Endothelial cell of umbilical vein (primary cell): ENCODE data around the gene CBLIF.

Experiments used
- CTCF ChIP-seq, 2 donors: IDR thresholded peaks; 1 replicate in 1 of 2; 2 replicates in 1 of 2; pipeline ENCODE4 v1.5.1; 2011; ENCODE audit warnings: low read length in 2 of 2, mild to moderate bottlenecking in 2 of 2, moderate library complexity in 2 of 2, control low read depth in 1 of 2, inconsistent platforms in 1 of 2, low read depth in 1 of 2; ENCODE audit not compliant: insufficient read depth in 1 of 2; ENCODE audit errors: extremely low read depth in 1 of 2
- EZH2 ChIP-seq: IDR thresholded peaks from 2 replicates; pipeline ENCODE4 v1.6.1; 2012; ENCODE audit warnings: borderline replicate concordance, low read depth, mild to moderate bottlenecking, moderate library complexity, low read length, inconsistent platforms; ENCODE audit not compliant: severe bottlenecking
- POLR2AphosphoS5 ChIP-seq: IDR thresholded peaks from 2 replicates; pipeline ENCODE4 v1.6.1; 2012; ENCODE audit warnings: low read depth, mild to moderate bottlenecking, control low read depth, low read length, moderate library complexity; ENCODE audit not compliant: insufficient read depth

DNA sequence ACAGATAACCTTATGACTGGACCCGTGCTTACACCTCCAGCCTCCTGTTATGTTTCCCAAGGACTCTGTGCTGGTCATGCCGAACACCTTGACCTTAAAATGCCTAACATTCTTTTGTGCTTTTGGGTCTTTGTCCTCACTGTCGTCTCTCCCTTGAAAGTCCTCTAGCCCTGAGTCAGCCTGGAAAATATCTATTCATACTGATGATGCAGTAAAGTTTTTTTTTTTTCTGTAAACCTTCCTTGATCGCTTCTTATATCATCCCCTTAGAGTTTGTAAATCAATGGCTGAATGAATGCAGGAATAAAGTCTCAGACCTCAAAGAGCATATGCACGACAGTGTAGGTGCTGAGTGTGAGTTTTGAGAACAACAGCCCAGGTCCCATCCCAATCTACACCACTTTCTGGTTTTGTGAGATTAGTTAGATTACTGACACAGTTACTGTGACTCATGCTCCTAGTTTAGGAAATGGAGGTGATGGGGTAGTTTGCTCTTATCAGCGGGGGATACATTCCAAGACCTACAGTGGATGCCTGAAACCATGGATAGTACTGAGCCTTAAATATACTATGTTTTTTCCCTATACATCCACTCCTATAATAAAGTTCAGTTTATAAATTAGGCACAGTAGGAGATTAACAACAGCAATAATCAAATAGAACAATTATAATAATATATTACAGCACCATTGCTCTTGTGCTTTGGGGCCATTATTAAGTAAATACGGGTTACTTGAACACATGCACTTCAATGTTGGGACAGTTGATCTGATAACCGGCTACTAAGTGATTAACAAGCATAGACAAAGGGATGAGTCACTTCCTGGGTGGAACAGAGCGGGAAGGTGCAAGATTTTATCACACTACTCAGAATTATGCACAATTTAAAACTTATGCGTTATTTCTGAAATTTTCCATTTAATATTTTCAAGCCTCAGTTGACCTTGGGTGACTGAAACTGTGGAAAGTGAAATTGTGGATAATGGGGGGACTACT, 12.4 kb upstream of the CBLIF start:
- TF ChIP-seq EZH2: no peak
- no peak for TF ChIP-seq CTCF (IDR thresholded peaks at IDR 0.05; ENCODE audit: extremely low read depth in 1 of 2, insufficient read depth in 1 of 2, low read depth in 1 of 2, low read length in 2 of 2)
- no peak for TF ChIP-seq POLR2AphosphoS5
